Measurements from ENCODE around the gene ARFGAP3. TPM values are rescaled to one million over a fixed set of nuclear protein-coding genes. Genes with fewer than 3 reads are reported as not detected.

ARFGAP3 gene
- polyA plus RNA-seq, 1 experiment = 79.5 TPM

DNA sequence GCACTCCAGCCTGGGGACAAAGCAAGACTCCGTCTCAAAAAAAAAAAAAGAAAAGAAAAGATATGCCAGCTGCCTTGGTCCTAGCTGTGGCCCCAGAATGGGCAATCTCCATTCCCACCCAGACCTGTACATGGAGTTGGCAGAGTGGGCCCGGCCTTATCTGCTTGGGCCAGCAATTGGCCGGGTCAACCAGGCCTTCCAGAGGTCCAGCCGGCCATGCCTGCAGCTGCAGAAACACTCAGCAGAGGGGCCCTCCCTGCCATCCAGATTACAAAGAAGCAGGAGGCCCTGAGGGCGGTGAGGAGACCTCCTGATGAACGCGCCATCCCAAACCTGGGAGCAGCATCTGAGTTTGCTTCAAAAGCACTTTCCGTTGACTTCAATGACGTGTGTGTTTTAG is 26.9 kb upstream of the ARFGAP3 start:
- no peak overlapping the region for H3K4me3 ChIP-seq (ENCODE audit: low read depth, low read length)
- TF ChIP-seq, protein P1, sequence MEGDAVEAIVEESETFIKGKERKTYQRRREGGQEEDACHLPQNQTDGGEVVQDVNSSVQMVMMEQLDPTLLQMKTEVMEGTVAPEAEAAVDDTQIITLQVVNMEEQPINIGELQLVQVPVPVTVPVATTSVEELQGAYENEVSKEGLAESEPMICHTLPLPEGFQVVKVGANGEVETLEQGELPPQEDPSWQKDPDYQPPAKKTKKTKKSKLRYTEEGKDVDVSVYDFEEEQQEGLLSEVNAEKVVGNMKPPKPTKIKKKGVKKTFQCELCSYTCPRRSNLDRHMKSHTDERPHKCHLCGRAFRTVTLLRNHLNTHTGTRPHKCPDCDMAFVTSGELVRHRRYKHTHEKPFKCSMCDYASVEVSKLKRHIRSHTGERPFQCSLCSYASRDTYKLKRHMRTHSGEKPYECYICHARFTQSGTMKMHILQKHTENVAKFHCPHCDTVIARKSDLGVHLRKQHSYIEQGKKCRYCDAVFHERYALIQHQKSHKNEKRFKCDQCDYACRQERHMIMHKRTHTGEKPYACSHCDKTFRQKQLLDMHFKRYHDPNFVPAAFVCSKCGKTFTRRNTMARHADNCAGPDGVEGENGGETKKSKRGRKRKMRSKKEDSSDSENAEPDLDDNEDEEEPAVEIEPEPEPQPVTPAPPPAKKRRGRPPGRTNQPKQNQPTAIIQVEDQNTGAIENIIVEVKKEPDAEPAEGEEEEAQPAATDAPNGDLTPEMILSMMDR (IDR thresholded peaks at IDR 0.05; ENCODE audit: insufficient read depth, low read depth, low read length) = no peak
- ChIA-PET POLR2A (no interaction called here), CTCF (no interaction called here)
- H3K27me3 ChIP-seq (ENCODE audit: control insufficient read depth, insufficient read depth, low read length) = no peaks in the 10 kb centered on the region
- DNase-seq (ENCODE audit: low read depth) = no peak
- H3K36me3 ChIP-seq (ENCODE audit: control insufficient read depth, insufficient read depth, low read length) = peaks cover 50% of the 10 kb centered on the region

DNA sequence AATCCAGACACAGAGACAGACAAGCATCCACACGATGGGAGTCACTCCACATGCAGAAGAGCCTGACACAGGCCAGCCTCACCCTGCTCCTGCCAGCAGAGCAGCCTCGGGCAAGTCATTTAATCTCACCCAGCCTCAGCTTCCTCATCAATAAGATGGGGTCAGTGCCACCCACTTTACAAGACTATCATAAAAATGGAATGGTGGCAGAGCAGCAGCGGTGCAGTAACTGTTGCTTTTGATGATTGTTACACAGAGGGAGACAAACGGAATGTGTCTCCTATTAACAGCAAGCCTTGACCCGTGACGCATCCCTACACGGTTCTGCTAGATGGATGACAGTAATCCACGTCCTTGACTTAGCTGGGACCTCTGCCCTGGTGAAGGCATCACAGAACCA is 26.0 kb upstream of the ARFGAP3 start:
- no peak for DNase-seq (ENCODE audit: low read depth)
- no peak overlapping the region for H3K4me3 ChIP-seq (ENCODE audit: low read depth, low read length)
- H3K27me3 ChIP-seq (ENCODE audit: control insufficient read depth, insufficient read depth, low read length) = no peaks in the 10 kb centered on the region
- ChIA-PET CTCF (no interaction called here), POLR2A (no interaction called here)
- peaks cover 48% of the 10 kb centered on the region for H3K36me3 ChIP-seq (ENCODE audit: control insufficient read depth, insufficient read depth, low read length)
- TF ChIP-seq, protein P1 (IDR thresholded peaks at IDR 0.05; ENCODE audit: insufficient read depth, low read depth, low read length) = no peak

DNA sequence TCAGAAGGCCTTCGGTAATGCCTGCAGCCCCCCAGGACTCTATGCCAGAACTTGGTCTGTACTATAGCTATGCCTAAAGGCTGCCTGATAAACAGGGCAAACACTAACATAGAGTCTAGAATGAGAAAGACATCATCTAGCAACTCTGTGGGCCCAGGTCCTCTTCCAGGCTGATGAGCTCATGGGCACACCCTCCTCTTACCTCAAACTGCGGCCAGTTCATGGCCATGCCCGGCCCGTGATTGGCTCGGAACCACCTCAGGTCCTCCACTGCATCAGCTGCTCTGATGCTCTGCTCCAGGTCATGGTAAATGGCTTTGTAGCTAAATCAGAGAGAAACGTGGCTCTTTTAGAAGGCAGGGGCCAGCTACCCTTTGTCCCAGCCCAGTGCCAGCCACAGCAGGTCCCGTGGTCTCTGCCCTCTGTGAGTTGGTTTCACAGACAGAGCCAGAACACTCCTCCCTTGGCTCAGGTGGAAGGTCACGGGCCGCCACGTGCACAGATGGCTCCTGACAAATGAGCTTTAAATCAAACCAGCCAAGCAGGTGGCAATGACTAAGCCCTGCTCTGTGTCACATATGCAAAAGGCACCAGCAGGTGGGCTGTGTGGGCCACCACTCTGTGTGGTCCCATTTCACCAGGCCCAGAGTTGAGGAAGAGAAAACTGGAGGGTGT is 25.0 kb upstream of the ARFGAP3 start:
- no peak for DNase-seq (ENCODE audit: low read depth)
- POLR2A ChIA-PET = no interaction called here
- CTCF ChIA-PET = interaction anchor here (0.9 to 1.5 kb wide), 2 partner anchors 11 to 15 kb away, joined by 3 to 4 read pairs; no protein-coding TSS in a partner anchor
- Histone ChIP-seq H3K36me3 (ENCODE audit: control insufficient read depth, insufficient read depth, low read length) (peaks cover 46% of the 10 kb centered on the region), H3K27me3 (ENCODE audit: control insufficient read depth, insufficient read depth, low read length) (no peaks in the 10 kb centered on the region), H3K4me3 (ENCODE audit: low read depth, low read length) (no peak overlapping the region)
- TF ChIP-seq, protein P1 (IDR thresholded peaks at IDR 0.05; ENCODE audit: insufficient read depth, low read depth, low read length) = no peak

DNA sequence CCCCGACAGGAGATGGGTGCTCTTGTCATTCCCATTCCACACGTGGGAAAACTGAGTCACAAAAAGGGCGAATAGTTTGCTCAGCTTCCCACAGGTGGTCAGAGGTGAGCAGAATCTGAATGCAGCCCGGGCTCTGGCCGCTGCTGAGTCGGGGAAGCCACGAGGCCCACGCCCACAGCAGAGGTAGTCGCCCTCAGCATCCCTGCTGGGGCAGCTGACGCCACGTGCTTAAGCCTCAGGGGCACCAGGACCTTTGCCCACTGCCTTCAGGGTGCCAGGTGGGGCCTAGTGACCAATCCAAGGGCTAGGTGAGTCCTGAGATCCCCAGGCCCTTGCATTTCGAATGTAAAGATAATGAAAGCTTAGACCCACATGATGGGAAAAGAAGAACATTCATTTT is 24.2 kb upstream of the ARFGAP3 start:
- TF ChIP-seq, protein P1 (IDR thresholded peaks at IDR 0.05; ENCODE audit: insufficient read depth, low read depth, low read length) = no peak
- Histone ChIP-seq H3K27me3 (ENCODE audit: control insufficient read depth, insufficient read depth, low read length) (no peaks in the 10 kb centered on the region), H3K4me3 (ENCODE audit: low read depth, low read length) (no peak overlapping the region), H3K36me3 (ENCODE audit: control insufficient read depth, insufficient read depth, low read length) (peaks cover 50% of the 10 kb centered on the region)
- POLR2A ChIA-PET = no interaction called here
- no peak for DNase-seq (ENCODE audit: low read depth)
- CTCF ChIA-PET = interaction anchor here (1.5 kb wide), 1 partner anchor 11 kb away, joined by 4 read pairs; no protein-coding TSS in a partner anchor

DNA sequence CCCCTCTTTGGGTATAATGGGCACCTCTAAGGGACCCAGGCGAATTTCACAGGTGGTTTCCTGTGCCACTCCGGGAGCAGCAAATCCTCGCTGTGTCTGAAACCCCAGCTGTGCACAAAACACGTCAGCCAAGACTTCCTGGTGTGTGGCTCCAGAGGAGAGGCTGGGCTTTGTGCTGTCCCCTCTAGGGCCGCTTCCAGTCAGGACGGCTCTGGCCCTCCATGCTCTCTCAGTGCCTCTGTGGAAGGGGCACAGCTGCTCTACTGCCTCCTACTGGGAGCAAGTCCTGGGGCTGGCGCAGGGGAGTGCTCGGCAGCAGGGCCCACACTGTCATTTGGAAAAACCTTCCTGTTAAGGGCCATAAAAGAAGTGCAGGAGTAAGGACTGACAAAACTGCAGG is 23.7 kb upstream of the ARFGAP3 start:
- Histone ChIP-seq H3K36me3 (ENCODE audit: control insufficient read depth, insufficient read depth, low read length) (peaks cover 53% of the 10 kb centered on the region), H3K27me3 (ENCODE audit: control insufficient read depth, insufficient read depth, low read length) (no peaks in the 10 kb centered on the region), H3K4me3 (ENCODE audit: low read depth, low read length) (no peak overlapping the region)
- CTCF ChIA-PET = no interaction called here
- no peak for DNase-seq (ENCODE audit: low read depth)
- POLR2A ChIA-PET = no interaction called here
- TF ChIP-seq, protein P1 (IDR thresholded peaks at IDR 0.05; ENCODE audit: insufficient read depth, low read depth, low read length) = 0 out of 2 replicates have a peak, but pooled peaks have one; percentile 27

Measured in BJ (cell line).